HG03066 (cell line): ENCODE measurements around the gene OR2A12.
"Not testable (repeated sequence)": the region's sequence is repeated elsewhere in the genome, so short reads cannot be mapped to it uniquely, and the experiment has no call there.

Source experiments
- ATAC-seq: cut with Tn5 transposase; IDR thresholded peaks from one replicate; pipeline ENCODE4 v1.9.1; 2021; ENCODE audit warnings: low read depth; ENCODE audit not compliant: unreplicated experiment

The OR2A12 gene

GRCh38 chr7:144085978-144086377 is at the start of gene OR2A12:
Gene OR2A12 (plus strand): TSS chr7:144086278. CDS start chr7:144095108, 8,830 bp downstream.
- no peak for ATAC-seq

GRCh38 chr7:144036302-144036885 is 49.7 kb upstream of the OR2A12 start:
- ATAC-seq: no peak

- no peak for ATAC-seq
Observed at GRCh38 chr7:144037414-144038035, 48.6 kb upstream of the OR2A12 start.

GRCh38 chr7:144038887-144039286 is 47.2 kb upstream of the OR2A12 start:
- ATAC-seq: no peak

- ATAC-seq: no peak
Observed at GRCh38 chr7:144048648-144049047, 37.4 kb upstream of the OR2A12 start, which contains the start of gene OR2A5. Gene OR2A5 (plus strand): TSS chr7:144048948. CDS start chr7:144050402, 1,454 bp downstream.

GRCh38 chr7:144049491-144049890 is 36.6 kb upstream of the OR2A12 start:
- ATAC-seq: no peak

GRCh38 chr7:144050093-144050492 is 36.0 kb upstream of the OR2A12 start:
- ATAC-seq: no peak

- not testable (repeated sequence) for ATAC-seq
Observed at GRCh38 chr7:144050884-144051283, 35.2 kb upstream of the OR2A12 start.

- ATAC-seq: no peak
Observed at GRCh38 chr7:144057954-144058353, 28.1 kb upstream of the OR2A12 start.

- ATAC-seq: no peak
Observed at GRCh38 chr7:144063710-144064109, 22.4 kb upstream of the OR2A12 start.

GRCh38 chr7:144069511-144069910 is 16.6 kb upstream of the OR2A12 start, which contains the start of gene OR2A25:
Gene OR2A25 (plus strand): TSS chr7:144069811. CDS start chr7:144074220, 4,409 bp downstream.
- ATAC-seq: no peak

GRCh38 chr7:144069953-144070352 is 16.1 kb upstream of the OR2A12 start:
- no peak for ATAC-seq

GRCh38 chr7:144074374-144074773 is 11.7 kb upstream of the OR2A12 start:
- ATAC-seq: no peak

GRCh38 chr7:144086730-144087129 is 652 bp downstream of the OR2A12 start:
- ATAC-seq: no peak

- no peak for ATAC-seq
Observed at GRCh38 chr7:144087230-144087629, 1.2 kb downstream of the OR2A12 start.

GRCh38 chr7:144090667-144091066 is 4.6 kb downstream of the OR2A12 start:
- no peak for ATAC-seq

GRCh38 chr7:144098776-144099175 is 12.7 kb downstream of the OR2A12 start:
- ATAC-seq: no peak

- no peak for ATAC-seq
Observed at GRCh38 chr7:144100607-144101006, 14.5 kb downstream of the OR2A12 start.

- no peak for ATAC-seq
Observed at GRCh38 chr7:144102041-144102440, 16.0 kb downstream of the OR2A12 start.

- no peak for ATAC-seq
Observed at GRCh38 chr7:144105211-144105610, 19.1 kb downstream of the OR2A12 start.

- ATAC-seq: no peak
Observed at GRCh38 chr7:144109283-144109682, 23.2 kb downstream of the OR2A12 start, which contains the start of gene OR2A2. Gene OR2A2 (plus strand): TSS chr7:144109583. CDS start chr7:144109583, 0 bp downstream.

- no peak for ATAC-seq
Observed at GRCh38 chr7:144110272-144110671, 24.2 kb downstream of the OR2A12 start.
